Measurements from ENCODE around the gene C16orf89.
"Not testable (repeated sequence)": the region's sequence is repeated elsewhere in the genome, so short reads cannot be mapped to it uniquely, and the experiment has no call there.

Gene C16orf89

DNA sequence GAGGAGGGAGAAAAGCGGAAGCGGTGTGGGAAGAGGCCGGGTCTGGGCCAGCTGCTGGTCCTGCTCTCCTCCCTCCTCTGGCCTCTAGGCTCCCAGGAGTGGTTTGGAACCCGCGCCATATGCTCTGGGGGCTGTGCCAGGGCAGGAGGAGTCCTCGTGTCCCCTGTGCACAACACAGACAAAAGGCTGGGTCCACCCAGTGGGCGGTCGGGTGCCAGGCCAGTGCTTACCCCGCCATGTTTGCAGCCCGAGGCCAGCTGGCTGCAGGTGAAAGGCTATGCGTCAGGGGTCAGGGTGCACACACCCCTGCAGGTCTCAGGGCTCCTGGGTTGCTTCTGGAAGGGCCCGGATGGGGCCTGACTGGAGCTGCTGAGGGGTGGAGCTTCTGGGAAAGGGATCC lies 14.7 kb upstream of the C16orf89 start:
- H3K4me3 ChIP-seq; H3K4me1 ChIP-seq; H3K9me3 ChIP-seq; H3K27me3 ChIP-seq; intact Hi-C loops (cut with DNase I; ENCODE audit: low total_unique reads); DNase-seq; H3K27ac ChIP-seq: not testable (repeated sequence)
- H3K36me3 ChIP-seq: peaks cover 19 to 95% (median 78%) of the 10 kb centered on the region in 3 donors

DNA sequence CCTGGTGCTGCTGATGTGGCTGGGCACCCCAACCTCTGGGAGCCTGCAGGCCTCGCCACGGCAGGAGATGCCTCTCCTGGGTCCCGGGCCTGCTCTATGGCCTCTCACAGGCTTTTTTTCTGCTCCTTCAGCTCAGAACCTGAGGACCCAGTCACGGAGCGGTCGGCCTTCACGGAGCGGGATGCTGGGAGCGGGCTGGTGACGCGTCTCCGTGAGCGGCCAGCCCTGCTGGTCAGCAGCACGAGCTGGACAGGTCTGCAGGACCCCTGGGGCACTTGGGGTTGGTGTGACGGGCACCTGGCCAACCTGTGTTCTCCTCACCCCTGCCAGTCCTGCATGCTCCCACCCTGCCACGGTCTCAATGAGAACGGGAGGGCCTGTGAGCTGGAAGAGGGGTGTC lies 12.9 kb upstream of the C16orf89 start:
- Histone ChIP-seq H3K4me1 (no peaks in the 10 kb centered on the region), H3K4me3 (no peak overlapping the region), H3K36me3 (peaks cover 20 to 81% (median 72%) of the 10 kb centered on the region in 3 donors), H3K27me3 (no peaks in the 10 kb centered on the region), H3K9me3 (no peaks in the 10 kb centered on the region), H3K27ac (no peak overlapping the region)
- intact Hi-C loops (cut with DNase I; ENCODE audit: low total_unique reads): loop anchor here (10.0 kb wide), 1 partner anchor 114 kb away; no protein-coding TSS in a partner anchor
- DNase-seq: no peak
- TF ChIP-seq, protein P1, sequence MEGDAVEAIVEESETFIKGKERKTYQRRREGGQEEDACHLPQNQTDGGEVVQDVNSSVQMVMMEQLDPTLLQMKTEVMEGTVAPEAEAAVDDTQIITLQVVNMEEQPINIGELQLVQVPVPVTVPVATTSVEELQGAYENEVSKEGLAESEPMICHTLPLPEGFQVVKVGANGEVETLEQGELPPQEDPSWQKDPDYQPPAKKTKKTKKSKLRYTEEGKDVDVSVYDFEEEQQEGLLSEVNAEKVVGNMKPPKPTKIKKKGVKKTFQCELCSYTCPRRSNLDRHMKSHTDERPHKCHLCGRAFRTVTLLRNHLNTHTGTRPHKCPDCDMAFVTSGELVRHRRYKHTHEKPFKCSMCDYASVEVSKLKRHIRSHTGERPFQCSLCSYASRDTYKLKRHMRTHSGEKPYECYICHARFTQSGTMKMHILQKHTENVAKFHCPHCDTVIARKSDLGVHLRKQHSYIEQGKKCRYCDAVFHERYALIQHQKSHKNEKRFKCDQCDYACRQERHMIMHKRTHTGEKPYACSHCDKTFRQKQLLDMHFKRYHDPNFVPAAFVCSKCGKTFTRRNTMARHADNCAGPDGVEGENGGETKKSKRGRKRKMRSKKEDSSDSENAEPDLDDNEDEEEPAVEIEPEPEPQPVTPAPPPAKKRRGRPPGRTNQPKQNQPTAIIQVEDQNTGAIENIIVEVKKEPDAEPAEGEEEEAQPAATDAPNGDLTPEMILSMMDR (IDR thresholded peaks at IDR 0.05): no peak

GRCh38 chr16:5077304-5077703 lies 11.5 kb upstream of the C16orf89 start:
- TF ChIP-seq, protein P1 (IDR thresholded peaks at IDR 0.05): no peak
- H3K4me1 ChIP-seq: peaks cover 0 to 7% (median 2%) of the 10 kb centered on the region in 4 donors
- no peaks in the 10 kb centered on the region for H3K9me3 ChIP-seq
- H3K27ac ChIP-seq: no peak overlapping the region
- H3K36me3 ChIP-seq: peaks cover 20 to 68% (median 64%) of the 10 kb centered on the region in 3 donors
- DNase-seq: no peak
- intact Hi-C loops (cut with DNase I; ENCODE audit: low total_unique reads): loop anchor here (10.0 kb wide), 1 partner anchor 113 kb away; no protein-coding TSS in a partner anchor
- H3K4me3 ChIP-seq: no peak overlapping the region
- no peaks in the 10 kb centered on the region for H3K27me3 ChIP-seq

GRCh38 chr16:5075637-5076036 lies 9.9 kb upstream of the C16orf89 start:
- Histone ChIP-seq H3K9me3 (no peaks in the 10 kb centered on the region), H3K4me3 (no peak overlapping the region), H3K27me3 (no peaks in the 10 kb centered on the region), H3K4me1 (peaks cover 0 to 17% (median 6%) of the 10 kb centered on the region in 4 donors), H3K36me3 (peaks cover 20 to 52% (median 51%) of the 10 kb centered on the region in 3 donors), H3K27ac (no peak overlapping the region)
- TF ChIP-seq, protein P1 (IDR thresholded peaks at IDR 0.05): no peak
- intact Hi-C loops (cut with DNase I; ENCODE audit: low total_unique reads): loop anchor here (10.0 kb wide), 1 partner anchor 111 kb away; no protein-coding TSS in a partner anchor
- DNase-seq: no peak

DNA sequence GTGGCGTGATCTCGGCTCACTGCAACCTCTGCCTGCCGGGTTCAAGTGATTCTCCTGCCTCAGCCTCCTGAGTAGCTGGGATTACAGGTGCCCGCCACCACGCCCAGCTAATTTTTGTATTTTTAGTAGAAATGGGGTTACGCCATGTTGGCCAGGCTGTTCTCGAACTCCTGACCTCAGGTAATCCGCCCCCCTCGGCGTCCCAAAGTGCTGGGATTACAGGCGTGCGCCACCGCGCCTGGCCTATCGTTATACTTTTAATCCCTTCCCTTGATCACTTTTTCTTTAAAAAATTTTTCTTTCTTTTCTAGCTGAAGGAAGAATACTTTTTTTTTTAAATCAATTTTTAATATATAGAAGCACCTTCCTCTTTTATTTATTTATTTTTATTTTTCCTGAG lies 8.0 kb upstream of the C16orf89 start:
- peaks cover 17 to 38% (median 36%) of the 10 kb centered on the region in 3 donors for H3K36me3 ChIP-seq
- intact Hi-C loops (cut with DNase I; ENCODE audit: low total_unique reads): loop anchor here (10.0 kb wide), 1 partner anchor 109 kb away; no protein-coding TSS in a partner anchor
- not testable (repeated sequence) for H3K27ac ChIP-seq, H3K27me3 ChIP-seq, H3K9me3 ChIP-seq, H3K4me3 ChIP-seq
- H3K4me1 ChIP-seq: peaks cover 0 to 17% (median 6%) of the 10 kb centered on the region in 4 donors
- DNase-seq: peak in 1 of 2 donors; percentile 9

DNA sequence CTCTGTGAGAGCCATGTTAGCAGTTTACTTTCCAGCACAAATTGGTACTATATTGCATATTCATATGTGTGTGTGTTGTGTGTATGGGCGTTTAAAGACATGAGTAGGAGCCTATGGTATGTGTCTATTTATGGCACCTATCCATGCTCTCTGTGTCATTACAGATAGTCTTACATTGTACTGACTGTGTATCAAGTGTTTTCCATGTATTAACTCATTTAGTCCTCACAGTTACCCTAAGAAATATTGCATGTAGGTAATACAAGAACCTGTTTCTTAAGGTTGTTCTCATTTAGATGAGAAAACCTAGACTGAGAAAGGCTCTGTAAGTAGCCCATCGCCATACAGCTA lies 7.5 kb upstream of the C16orf89 start:
- Histone ChIP-seq H3K36me3 (peaks cover 17 to 32% (median 31%) of the 10 kb centered on the region in 3 donors), H3K27ac (no peak overlapping the region), H3K4me3 (no peak overlapping the region), H3K4me1 (peaks cover 0 to 17% (median 6%) of the 10 kb centered on the region in 4 donors), H3K9me3 (no peaks in the 10 kb centered on the region), H3K27me3 (no peaks in the 10 kb centered on the region)
- TF ChIP-seq, protein P1 (IDR thresholded peaks at IDR 0.05): no peak
- intact Hi-C loops (cut with DNase I; ENCODE audit: low total_unique reads): loop anchor here (10.0 kb wide), 1 partner anchor 108 kb away; no protein-coding TSS in a partner anchor
- DNase-seq: no peak
